ENCODE measurements around the gene LRIG2.

The LRIG2 gene, protein sequence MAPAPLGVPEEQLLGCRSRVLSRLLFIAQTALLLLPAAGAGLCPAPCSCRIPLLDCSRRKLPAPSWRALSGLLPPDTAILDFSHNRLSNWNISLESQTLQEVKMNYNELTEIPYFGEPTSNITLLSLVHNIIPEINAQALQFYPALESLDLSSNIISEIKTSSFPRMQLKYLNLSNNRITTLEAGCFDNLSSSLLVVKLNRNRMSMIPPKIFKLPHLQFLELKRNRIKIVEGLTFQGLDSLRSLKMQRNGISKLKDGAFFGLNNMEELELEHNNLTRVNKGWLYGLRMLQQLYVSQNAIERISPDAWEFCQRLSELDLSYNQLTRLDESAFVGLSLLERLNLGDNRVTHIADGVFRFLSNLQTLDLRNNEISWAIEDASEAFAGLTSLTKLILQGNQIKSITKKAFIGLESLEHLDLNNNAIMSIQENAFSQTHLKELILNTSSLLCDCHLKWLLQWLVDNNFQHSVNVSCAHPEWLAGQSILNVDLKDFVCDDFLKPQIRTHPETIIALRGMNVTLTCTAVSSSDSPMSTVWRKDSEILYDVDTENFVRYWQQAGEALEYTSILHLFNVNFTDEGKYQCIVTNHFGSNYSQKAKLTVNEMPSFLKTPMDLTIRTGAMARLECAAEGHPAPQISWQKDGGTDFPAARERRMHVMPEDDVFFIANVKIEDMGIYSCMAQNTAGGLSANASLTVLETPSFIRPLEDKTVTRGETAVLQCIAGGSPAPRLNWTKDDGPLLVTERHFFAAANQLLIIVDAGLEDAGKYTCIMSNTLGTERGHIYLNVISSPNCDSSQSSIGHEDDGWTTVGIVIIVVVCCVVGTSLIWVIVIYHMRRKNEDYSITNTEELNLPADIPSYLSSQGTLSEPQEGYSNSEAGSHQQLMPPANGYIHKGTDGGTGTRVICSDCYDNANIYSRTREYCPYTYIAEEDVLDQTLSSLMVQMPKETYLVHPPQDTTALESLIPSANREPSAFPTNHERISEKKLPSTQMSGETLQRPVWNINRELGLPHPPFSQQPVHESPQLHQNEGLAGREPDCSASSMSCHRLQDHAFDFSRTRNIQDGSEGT

DNA sequence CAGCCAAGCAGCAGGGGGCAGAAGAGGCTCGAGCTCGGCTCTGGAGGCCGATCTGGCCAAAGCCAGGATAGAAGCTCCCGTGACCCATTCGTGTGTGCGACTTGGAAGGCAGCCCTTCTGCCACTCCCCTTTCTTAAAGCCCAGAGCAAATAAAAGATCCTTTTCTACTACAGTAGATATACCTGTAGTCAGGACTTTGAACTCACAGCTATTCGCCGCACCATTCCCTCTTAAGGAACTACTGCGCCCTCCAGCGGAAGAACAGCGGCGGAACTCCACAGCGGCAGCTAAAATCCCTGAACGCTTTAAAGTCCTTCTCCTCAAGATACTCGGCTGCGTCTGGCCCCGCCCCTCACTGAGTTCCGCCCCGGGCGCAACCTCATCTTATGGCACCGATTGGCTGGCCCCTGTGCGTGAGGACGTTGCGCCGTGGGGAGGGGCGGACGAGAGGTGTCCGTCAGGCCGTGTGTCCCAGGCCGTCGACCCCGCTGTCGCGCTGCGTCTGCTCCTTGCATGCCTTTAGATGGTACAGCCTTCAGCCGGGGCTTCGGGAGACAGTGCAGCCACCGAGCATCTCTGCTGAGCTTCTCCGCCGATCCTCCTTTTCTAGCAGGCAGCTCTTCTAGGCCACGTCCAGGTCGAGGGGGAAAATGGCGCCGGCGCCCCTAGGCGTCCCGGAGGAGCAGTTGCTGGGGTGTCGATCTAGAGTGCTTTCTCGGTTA is at the start of gene LRIG2:
Gene LRIG2, plus strand, starts transcription at position 442 of the 722 bp plus-strand sequence. Its CDS starts 209 bp downstream, at position 651.
- peak; percentile 94 for TF ChIP-seq CTCF (IDR thresholded peaks at IDR 0.05)

GRCh38 chr1:113027007-113027406 is 46.0 kb upstream of the LRIG2 start:
- no peak for TF ChIP-seq CTCF (IDR thresholded peaks at IDR 0.05)

DNA sequence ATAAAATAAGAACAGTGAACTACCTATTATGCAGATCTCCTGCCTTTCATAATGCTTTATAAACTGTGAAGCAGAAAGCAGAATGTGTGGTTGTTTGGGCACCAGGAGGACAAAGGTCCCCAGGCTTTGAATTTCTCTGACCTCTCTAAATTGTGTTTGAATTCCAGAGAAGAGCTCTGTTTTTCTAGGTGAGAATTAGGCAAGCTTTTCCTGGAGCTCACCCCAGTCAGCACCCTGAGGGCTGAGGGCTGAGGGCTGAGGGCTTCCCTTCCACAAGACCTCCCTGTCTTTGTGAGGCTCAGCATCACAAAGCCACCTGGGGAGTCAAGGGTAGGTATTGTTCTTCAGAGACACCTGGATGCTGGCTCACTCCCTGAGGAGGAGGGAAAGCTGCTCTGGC is 45.5 kb upstream of the LRIG2 start:
- TF ChIP-seq CTCF (IDR thresholded peaks at IDR 0.05) = no peak

- no peak for TF ChIP-seq CTCF (IDR thresholded peaks at IDR 0.05)
Observed at GRCh38 chr1:113029822-113030221, 43.2 kb upstream of the LRIG2 start.

DNA sequence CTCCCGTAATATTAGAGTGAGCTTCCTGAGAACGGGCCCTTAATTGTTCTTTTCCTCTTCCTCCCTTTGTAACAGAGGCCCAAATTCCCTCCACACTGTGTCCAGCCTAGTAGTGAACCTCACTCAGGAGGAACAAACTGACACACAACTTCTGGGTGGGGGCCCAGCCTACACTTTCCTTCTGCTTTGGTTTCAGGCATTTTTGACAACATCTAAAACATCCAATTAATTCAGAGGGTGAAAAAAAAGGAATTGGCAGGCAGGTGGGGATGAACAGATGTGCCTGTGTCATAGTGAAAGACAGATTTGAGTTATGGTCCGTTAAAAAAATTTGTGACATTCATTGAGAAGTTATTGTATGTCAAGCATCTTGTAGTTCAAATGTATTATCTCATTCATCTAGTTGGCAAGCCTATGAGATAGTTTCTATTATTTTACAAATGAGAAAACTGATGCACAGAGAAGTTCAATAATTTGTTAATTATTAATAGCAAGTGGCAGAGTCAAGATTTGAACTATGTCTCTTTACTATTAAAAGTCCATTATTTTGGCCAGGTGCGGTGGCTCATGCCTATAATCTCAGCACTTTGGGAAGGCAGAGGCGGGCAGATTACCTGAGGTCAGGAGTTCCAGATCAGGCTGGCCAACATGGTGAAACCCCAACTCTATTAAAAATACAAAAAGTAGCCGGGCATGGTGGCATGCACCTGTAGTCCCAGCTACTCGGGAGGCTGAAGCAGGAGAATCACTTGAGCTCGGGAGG is 41.6 kb upstream of the LRIG2 start:
- TF ChIP-seq CTCF (IDR thresholded peaks at IDR 0.05) = no peak

- no peak for TF ChIP-seq CTCF (IDR thresholded peaks at IDR 0.05)
Observed at GRCh38 chr1:113035086-113035485, 37.9 kb upstream of the LRIG2 start.

Measured in LNCAP (cell line).